Endothelial cell of umbilical vein (primary cell): Measurements from ENCODE around the gene STK39. TPM values are rescaled to one million over a fixed set of nuclear protein-coding genes. Genes with fewer than 3 reads are reported as not detected.

ENCODE experiments used
- BruUV-seq: library from RNA; stranded (reverse); fragments of 400-500 nt; replicated peaks from 2 replicates; lab custom pipeline; 2021; lab: Mats Ljungman, UMichigan
- CTCF ChIA-PET: fragments of 300-600, 350-600 bp; sonication (Branson Sonifier 250); formaldehyde crosslinking; loops from one replicate; lab custom pipeline; 2021; ENCODE audit warnings: antibody characterized with exemption, inconsistent platforms; lab: Charles Lee
- POLR2A ChIA-PET: fragments of 300-600, 350-600 bp; sonication (Branson Sonifier 250); formaldehyde crosslinking; loops from one replicate; lab custom pipeline; 2021; ENCODE audit warnings: antibody characterized with exemption, inconsistent platforms; lab: Charles Lee
- DNase-seq: peaks from one replicate; pipeline ENCODE4 v3.0.0-alpha.2; 2011; ENCODE audit warnings: low read depth, low spot score
- FAIRE-seq: peaks from 2 replicates; lab custom pipeline; 2011; peaks lifted over from hg19 to GRCh38; lab: Jason Lieb, UNC
- H2AFZ ChIP-seq: 2 replicates; pipeline ENCODE4 v1.6.0; 2012; ENCODE audit warnings: low read depth, low read length, control low read depth, inconsistent platforms
- H3K27ac ChIP-seq: 2 replicates; pipeline ENCODE4 v1.5.1; 2011; ENCODE audit warnings: low read depth, mild to moderate bottlenecking, control low read depth, low read length, moderate library complexity; ENCODE audit not compliant: insufficient read depth
- H3K27me3 ChIP-seq, 2 experiments: 2 replicates each; pipeline versions ENCODE4 v1.6.0 to v1.6.1; 2011; ENCODE audit warnings: low read length in 2 of 2, mixed read lengths in 1 of 2; ENCODE audit not compliant: control insufficient read depth in 2 of 2, insufficient read depth in 2 of 2
- H3K36me3 ChIP-seq, 2 experiments: 2 replicates in 1 of 2; 3 replicates in 1 of 2; pipeline ENCODE4 v1.5.1; 2011; ENCODE audit warnings: low read length in 2 of 2, mild to moderate bottlenecking in 1 of 2, moderate library complexity in 1 of 2; ENCODE audit not compliant: control insufficient read depth in 2 of 2, insufficient read depth in 2 of 2; ENCODE audit errors: extremely low read depth in 1 of 2
- H3K4me1 ChIP-seq: 3 replicates; pipeline ENCODE4 v1.5.1; 2011; ENCODE audit warnings: mild to moderate bottlenecking, low read length; ENCODE audit not compliant: control insufficient read depth, insufficient read depth; ENCODE audit errors: extremely low read depth
- H3K4me2 ChIP-seq: 2 replicates; pipeline ENCODE4 v1.6.1; 2011; ENCODE audit warnings: low read length, control low read depth, mixed read lengths; ENCODE audit not compliant: insufficient read depth
- H3K4me3 ChIP-seq, 3 experiments: fragments of 200-600 bp in 1 of 3; sonication (generic), shearing (Covaris generic) in 1 of 3; replicated peaks in 1 of 3; 2 replicates each; pipeline ENCODE4 v1.5.1; 2011 to 2016; ENCODE audit warnings: control low read depth in 3 of 3, low read length in 3 of 3, mild to moderate bottlenecking in 2 of 3, inconsistent platforms in 1 of 3, low read depth in 1 of 3, moderate library complexity in 1 of 3; ENCODE audit not compliant: insufficient read depth in 1 of 3
- H3K79me2 ChIP-seq: 2 replicates; pipeline ENCODE4 v1.6.0; 2012; ENCODE audit warnings: low read length, inconsistent platforms; ENCODE audit not compliant: control insufficient read depth, insufficient read depth
- H3K9ac ChIP-seq: replicated peaks from 2 replicates; pipeline ENCODE3; 2011; ENCODE audit warnings: low read length, control low read depth; ENCODE audit not compliant: insufficient read depth; ENCODE audit errors: extremely low read depth
- H3K9me1 ChIP-seq: replicated peaks from 3 replicates; pipeline ENCODE4 v1.6.0; 2011; ENCODE audit warnings: mild to moderate bottlenecking, low read length; ENCODE audit not compliant: control insufficient read depth, insufficient read depth; ENCODE audit errors: extremely low read depth
- H3K9me3 ChIP-seq: replicated peaks from 2 replicates; pipeline ENCODE4 v1.5.1; 2012; ENCODE audit warnings: low read length, inconsistent platforms; ENCODE audit not compliant: control insufficient read depth, insufficient read depth
- H4K20me1 ChIP-seq: replicated peaks from 2 replicates; pipeline ENCODE3; 2011; ENCODE audit warnings: mild to moderate bottlenecking, low read length; ENCODE audit not compliant: control insufficient read depth, insufficient read depth; ENCODE audit errors: extremely low read depth
- EZH2 ChIP-seq: IDR thresholded peaks from 2 replicates; pipeline ENCODE4 v1.6.1; 2012; ENCODE audit warnings: borderline replicate concordance, low read depth, mild to moderate bottlenecking, moderate library complexity, low read length, inconsistent platforms; ENCODE audit not compliant: severe bottlenecking
- FOS ChIP-seq: IDR thresholded peaks from 2 replicates; pipeline ENCODE4 v1.6.1; 2011; ENCODE audit warnings: mild to moderate bottlenecking, low read length, moderate library complexity, borderline replicate concordance; ENCODE audit not compliant: insufficient read depth
- GATA2 ChIP-seq: IDR thresholded peaks from 2 replicates; pipeline ENCODE4 v1.7.0; 2011; ENCODE audit warnings: low read depth, mild to moderate bottlenecking, moderate library complexity, mixed read lengths, low read length; ENCODE audit not compliant: insufficient read length, insufficient read depth
- JUN ChIP-seq: IDR thresholded peaks from 2 replicates; pipeline ENCODE4 v1.6.1; 2011; ENCODE audit warnings: borderline replicate concordance, low read depth; ENCODE audit not compliant: insufficient read length, insufficient read depth
- MAX ChIP-seq: IDR thresholded peaks from 2 replicates; pipeline ENCODE4 v1.6.1; 2011; ENCODE audit not compliant: insufficient read depth, insufficient read length
- MYC ChIP-seq: IDR thresholded peaks from one replicate; pipeline ENCODE4 v1.6.1; 2011; ENCODE audit warnings: mild to moderate bottlenecking, low read depth, low read length
- POLR2A ChIP-seq: IDR thresholded peaks from 2 replicates; pipeline ENCODE4 v1.6.1; 2012; ENCODE audit warnings: low read depth, mild to moderate bottlenecking, control low read depth, low read length
- POLR2AphosphoS5 ChIP-seq: IDR thresholded peaks from 2 replicates; pipeline ENCODE4 v1.6.1; 2012; ENCODE audit warnings: low read depth, mild to moderate bottlenecking, control low read depth, low read length, moderate library complexity; ENCODE audit not compliant: insufficient read depth
- dilution Hi-C: fragments of 300-500 bp; cut with MboI; formaldehyde crosslinking; loops from one replicate; pipeline ENCODE4 v1.15.0; 2019; ENCODE audit warnings: low sequenced_read_pairs; ENCODE audit not compliant: extremely low pct_ligation_motif_present
- intact Hi-C: fragments of 100-400 bp; cut with micrococcal nuclease; formaldehyde crosslinking; loops from one replicate; pipeline ENCODE4 v1.10.0; 2022
- polyA plus RNA-seq, 4 experiments: library from polyadenylated mRNA; depleted of rRNA in 3 of 4; stranded (reverse) in 3 of 4; unstranded in 1 of 4; fragments of >200 nt; gene quantifications; 2 replicates each; pipeline versions ENCODE4 v1.2.1 to v1.2.3, GENCODE V29; 2011 to 2012; ENCODE audit warnings: missing spikeins in 1 of 4
- total RNA-seq: library from RNA; stranded (reverse); gene quantifications from 2 replicates; pipeline ENCODE4 v1.2.3, GENCODE V29; 2021
- TF ChIP-seq, protein P1 (sequence below), 2 donors: IDR thresholded peaks; 1 replicate in 1 of 2; 2 replicates in 1 of 2; pipeline ENCODE4 v1.5.1; 2011; ENCODE audit warnings: low read length in 2 of 2, mild to moderate bottlenecking in 2 of 2, moderate library complexity in 2 of 2, control low read depth in 1 of 2, inconsistent platforms in 1 of 2, low read depth in 1 of 2; ENCODE audit not compliant: insufficient read depth in 1 of 2; ENCODE audit errors: extremely low read depth in 1 of 2

STK39 gene
- total and polyA plus RNA-seq, 2 donors (not counting 3 experiments of a cell fraction or from before 2014, with no cell fraction given) = 4.6 to 13.1 TPM

- peak; percentile 60 for TF ChIP-seq FOS
- TF ChIP-seq GATA2 = no peak
- peak; percentile 13 for TF ChIP-seq POLR2AphosphoS5
- CTCF ChIA-PET = no interaction called here
These were observed 9.7 kb downstream of the STK39 start for GRCh38 chr2:168237741-168238140.

DNA sequence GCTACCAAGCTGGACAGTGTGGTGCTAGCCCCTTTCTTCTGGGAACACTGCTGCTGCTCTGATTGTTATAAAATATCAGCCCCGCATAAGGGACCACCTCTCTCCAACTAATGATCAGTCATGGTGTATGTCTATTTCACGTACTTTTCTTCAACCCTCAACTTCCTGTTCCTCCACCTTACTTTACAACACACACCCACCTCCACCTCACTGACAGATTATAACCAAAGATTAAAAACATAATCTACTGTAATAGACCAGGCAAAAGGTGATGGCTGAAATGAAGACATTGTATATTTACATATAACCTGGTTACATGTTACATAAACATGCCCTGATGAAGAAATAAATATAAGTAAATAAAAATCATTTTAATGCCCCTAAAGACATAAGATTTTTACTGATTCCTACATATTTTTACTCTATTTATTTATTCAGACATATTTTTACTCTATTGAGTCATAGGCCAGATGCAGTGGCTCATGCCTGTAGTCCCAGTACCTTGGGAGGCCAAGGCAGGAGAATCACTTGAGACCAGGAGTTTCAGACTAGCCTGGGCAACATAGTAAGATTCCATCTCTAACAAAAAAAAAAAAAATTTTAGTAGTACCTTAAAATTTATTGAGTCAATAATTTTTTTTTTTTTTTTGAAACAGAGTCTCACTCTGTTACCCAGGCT lies 12.8 kb downstream of the STK39 start:
- POLR2A ChIA-PET = no interaction called here
- dilution Hi-C loops = no loop called here

More at GRCh38 chr2:168237741-168238140, 9.7 kb downstream of the STK39 start:
- Histone ChIP-seq H3K27ac (peak overlapping the region; percentile 18), H2AFZ (no peak overlapping the region), H4K20me1 (no peaks in the 10 kb centered on the region), H3K9ac (no peak overlapping the region), H3K9me1 (no peaks in the 10 kb centered on the region), H3K9me3 (no peaks in the 10 kb centered on the region), H3K79me2 (peaks cover 17% of the 10 kb centered on the region), H3K4me3 (no peak overlapping the region), H3K4me1 (peaks cover 9% of the 10 kb centered on the region), H3K36me3 (no peaks in the 10 kb centered on the region), H3K27me3 (no peaks in the 10 kb centered on the region), H3K4me2 (peak overlapping the region; percentile 24)
- no TSS peak for BruUV-seq
- dilution Hi-C loops (no loop called here), intact Hi-C loops (no loop called here)
- DNase-seq = peak; percentile 47
- peak; percentile 55 for FAIRE-seq
- POLR2A ChIA-PET = no interaction called here

More for the DNA sequence above, 12.8 kb downstream of the STK39 start:
- Histone ChIP-seq H3K4me3 (no peak overlapping the region), H2AFZ (no peak overlapping the region), H4K20me1 (no peaks in the 10 kb centered on the region), H3K4me1 (peaks cover 9% of the 10 kb centered on the region), H3K27me3 (no peaks in the 10 kb centered on the region), H3K9me1 (no peaks in the 10 kb centered on the region), H3K9me3 (no peaks in the 10 kb centered on the region), H3K4me2 (no peak overlapping the region), H3K27ac (no peak overlapping the region), H3K36me3 (no peaks in the 10 kb centered on the region), H3K9ac (no peak overlapping the region), H3K79me2 (peaks cover 5% of the 10 kb centered on the region)
- no peak for TF ChIP-seq MAX
- no peak for TF ChIP-seq JUN
- TF ChIP-seq POLR2AphosphoS5 = no peak
- TF ChIP-seq MYC = no peak
- TF ChIP-seq, protein P1, sequence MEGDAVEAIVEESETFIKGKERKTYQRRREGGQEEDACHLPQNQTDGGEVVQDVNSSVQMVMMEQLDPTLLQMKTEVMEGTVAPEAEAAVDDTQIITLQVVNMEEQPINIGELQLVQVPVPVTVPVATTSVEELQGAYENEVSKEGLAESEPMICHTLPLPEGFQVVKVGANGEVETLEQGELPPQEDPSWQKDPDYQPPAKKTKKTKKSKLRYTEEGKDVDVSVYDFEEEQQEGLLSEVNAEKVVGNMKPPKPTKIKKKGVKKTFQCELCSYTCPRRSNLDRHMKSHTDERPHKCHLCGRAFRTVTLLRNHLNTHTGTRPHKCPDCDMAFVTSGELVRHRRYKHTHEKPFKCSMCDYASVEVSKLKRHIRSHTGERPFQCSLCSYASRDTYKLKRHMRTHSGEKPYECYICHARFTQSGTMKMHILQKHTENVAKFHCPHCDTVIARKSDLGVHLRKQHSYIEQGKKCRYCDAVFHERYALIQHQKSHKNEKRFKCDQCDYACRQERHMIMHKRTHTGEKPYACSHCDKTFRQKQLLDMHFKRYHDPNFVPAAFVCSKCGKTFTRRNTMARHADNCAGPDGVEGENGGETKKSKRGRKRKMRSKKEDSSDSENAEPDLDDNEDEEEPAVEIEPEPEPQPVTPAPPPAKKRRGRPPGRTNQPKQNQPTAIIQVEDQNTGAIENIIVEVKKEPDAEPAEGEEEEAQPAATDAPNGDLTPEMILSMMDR (IDR thresholded peaks at IDR 0.05; ENCODE audit: extremely low read depth in 1 of 2, insufficient read depth in 1 of 2, low read depth in 1 of 2, low read length in 2 of 2) = no peak
- TF ChIP-seq POLR2A = no peak
- TF ChIP-seq FOS = no peak
- TF ChIP-seq GATA2 = no peak
- no peak for TF ChIP-seq EZH2
- DNase-seq = no peak
- intact Hi-C loops = no loop called here
- no TSS peak for BruUV-seq
- no peak for FAIRE-seq
- CTCF ChIA-PET = no interaction called here
